Left forelimb (tissue), 1 donor: Measurements from ENCODE around the gene TJP2.

Experiments used
- DNase-seq: peaks from one replicate; pipeline ENCODE4 v3.0.0-alpha.2; 2018; ENCODE audit warnings: low spot score

The TJP2 gene

DNA sequence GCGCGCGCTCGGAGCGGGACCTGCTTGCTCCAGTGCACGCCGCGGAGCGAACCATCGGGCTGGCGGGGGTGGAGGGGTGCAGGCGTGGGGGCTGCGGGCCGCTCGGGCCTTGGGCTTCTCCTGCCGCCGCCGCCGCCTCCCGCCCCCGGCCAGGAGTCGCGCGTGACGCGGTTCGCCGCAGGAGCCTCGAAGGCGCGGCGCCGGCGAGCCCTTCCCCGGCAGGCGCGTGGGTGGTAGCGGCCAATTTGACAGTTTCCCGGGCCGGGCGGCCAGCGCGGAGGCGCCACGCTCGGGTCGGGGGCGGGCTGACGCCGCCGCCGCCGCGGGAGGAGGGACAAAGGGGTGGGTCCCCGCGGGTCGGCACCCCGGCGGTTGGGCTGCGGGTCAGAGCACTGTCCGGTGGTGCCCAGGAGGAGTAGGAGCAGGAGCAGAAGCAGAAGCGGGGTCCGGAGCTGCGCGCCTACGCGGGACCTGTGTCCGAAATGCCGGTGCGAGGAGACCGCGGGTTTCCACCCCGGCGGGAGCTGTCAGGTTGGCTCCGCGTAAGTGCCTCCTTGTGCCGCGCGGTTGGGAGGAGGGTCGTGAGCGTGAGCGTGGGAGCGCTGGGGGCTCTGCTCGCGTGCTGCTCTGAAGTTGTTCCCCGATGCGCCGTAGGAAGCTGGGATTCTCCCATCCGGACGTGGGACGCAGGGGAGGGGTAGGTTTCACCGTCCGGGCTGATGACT is at the start of gene TJP2:
Gene TJP2, plus strand, starts transcription at position 387 of the 725 bp plus-strand sequence. Its CDS starts 96 bp downstream, at position 483.
- DNase-seq: peak; percentile 83

DNA sequence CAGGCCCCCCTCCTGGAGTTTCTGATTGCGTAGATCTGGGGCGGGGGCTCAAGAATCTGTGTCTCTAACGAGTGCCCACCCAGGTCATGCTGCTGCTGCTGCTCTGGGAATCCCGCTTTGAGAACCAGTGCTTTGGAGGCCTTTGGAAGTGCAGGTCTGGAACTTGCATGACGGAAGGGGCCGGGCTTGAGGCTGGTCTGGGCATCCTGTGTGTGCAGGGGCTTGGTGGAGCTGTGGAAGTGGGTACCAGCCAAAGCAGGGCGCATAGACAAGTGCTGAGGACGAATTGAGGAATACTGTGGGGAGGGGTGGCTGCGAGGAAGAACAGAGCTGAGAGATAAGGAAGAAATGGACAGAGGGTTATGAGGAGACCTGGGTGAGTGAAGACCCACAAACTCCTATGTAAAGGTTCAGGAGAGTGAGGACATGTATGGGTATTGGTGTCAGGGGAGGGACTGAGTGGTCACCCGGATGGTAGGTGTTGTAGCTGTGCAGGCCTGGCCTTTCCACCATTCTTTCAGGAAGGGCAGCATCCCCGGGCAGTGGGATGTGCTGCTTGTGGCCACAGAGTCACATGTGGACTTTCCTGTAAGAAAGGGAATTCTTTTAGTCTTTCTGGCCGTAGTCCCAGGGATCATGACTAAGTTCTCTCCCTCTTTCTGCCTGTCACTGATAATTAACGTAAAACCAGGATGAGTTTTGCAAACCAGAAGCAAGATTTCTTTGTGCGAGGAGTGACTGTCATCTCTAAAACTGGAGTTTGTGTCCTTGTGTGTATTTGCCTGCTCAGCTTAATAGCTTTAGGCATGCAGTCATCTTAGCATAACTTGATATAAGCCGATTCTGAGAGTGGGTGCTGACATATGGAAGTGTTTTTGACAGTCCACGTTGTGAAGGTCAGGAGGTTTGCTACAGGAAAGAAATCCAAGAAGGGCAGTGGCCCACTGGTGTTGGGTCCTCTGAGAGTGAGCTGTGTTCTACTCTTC is 43.3 kb upstream of the TJP2 start:
- DNase-seq: no peak

DNA sequence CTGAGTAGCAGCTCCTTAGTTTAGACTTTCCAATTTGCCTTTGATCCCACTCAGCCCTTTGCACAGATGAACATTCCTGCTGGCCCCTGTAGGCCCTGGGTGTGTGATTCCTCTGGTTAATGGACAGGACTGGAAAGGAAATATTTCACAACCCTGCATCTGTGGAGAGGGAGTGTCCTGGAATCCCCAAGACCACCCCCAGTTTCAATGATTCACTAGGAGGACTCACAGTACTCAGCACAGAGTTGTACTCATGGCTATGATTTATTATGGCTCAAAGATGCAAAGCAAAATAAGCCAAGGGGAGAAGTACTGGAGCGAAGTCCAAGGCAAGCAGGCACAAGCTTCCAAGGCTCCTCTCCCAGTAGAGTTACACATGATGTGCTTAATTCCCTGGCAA is 42.4 kb upstream of the TJP2 start:
- no peak for DNase-seq

DNA sequence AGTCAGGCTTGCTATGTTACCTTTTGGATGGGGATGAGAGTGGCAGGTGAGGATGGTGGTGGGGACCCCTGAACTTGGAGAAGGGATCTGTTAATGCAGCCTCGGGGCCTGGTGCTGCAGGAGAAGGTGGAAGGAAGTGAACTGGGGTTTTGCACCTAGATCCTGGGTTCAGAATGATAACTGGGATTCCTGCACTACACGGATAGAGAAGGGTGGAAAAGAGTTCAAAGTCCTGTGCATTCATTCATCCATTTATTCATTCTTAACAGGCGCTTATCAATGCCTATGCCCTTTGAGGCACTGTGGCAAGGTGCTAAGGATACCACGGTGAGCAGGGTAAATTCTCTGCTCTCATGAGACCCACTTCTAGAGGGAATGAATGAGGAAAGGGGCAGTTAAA is 41.7 kb upstream of the TJP2 start:
- no peak for DNase-seq

DNA sequence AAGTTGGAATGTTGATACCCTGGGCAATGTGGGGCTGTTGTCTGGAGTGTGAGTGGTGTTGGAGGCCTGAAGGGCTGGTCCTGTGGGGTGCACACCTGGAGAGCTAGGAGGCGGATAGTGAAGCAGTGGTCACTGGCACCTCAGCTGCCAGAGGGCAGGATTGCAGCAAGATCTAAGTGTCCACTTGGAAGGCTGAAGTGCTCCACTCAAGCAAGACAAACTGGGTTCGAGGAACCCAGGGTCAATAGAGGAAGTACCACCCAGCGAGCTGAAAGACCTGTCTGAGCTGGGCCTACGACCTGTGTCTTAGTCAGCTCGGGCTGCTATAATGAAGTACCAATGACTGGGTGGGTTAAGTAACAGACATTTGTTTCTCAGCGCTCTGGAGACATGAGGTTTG is 39.7 kb upstream of the TJP2 start:
- DNase-seq: no peak

DNA sequence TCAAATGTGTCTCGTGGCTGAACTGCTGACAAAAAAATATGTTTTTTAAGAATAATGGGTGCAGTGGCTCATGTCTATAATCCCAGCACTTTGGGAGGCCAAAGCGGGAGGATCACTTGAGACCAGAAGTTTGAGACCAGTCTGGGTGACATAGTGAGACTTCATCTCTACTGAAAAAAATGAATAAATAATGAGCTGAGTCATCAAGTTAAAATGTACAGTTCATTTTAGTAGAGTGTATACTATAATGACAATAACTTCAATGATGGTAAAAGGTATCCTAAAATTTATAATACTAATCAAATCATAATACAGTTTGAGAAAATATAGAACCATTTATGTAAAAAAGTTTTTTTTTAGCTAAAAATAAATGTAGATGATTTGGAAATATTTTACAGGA is 37.9 kb upstream of the TJP2 start:
- no peak for DNase-seq

DNA sequence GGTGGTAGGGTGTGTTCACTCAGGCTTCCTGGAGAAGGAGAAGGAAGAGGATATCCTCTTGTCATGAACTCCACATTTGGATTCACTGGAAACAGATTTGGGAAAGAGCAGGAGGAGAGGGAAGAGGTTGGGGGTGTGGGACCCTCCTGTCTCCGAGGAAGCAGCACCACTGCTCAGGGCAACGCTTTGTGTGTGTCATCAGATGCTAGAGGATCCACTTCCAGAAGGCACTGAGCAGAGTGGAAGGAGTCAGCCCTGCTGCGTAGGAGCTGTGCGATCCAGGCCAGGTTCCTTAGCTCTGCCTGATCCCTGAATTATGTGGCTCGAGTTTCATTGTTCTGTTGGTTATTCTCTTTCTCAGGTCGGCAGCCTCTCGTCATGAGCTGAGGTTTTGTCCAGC is 37.3 kb upstream of the TJP2 start:
- no peak for DNase-seq

DNA sequence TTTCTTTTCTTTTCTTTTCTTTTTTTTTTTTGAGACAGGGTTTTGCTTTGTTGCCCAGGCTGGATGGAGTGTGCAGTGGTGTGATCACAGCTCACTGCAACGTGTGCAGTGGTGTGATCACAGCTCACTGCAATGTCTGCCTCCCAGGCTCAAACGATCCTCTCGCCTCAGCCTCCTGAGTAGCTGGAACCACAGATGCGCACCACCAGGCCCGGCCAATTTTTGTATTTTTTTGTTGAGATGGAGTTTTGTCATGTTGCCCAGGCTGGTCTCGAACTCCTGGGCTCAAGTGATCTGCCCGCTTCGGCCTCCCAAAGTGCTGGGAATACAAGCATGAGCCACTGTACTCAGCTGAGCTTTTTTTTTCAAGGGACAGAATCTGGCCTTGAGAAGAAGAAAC is 36.8 kb upstream of the TJP2 start:
- DNase-seq: no peak

DNA sequence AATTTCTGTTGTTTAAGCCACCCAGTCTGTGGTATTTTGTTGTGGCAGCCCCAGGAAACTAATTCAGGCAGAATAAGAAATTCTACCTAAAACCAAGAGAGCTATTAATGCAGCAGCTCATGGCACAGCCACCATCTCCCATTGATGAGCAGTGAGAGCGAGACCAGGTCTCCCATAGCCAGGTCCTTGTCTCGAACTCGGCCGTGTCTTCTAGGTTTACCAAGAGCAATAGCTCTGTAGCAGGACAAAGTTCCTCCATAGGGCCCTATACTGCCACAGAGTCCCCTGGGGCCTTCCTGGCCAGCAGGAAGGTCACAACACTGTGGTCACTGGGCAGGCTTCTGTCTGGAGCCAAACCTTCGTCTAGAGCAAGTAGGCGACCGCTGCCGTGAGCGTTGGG is 34.5 kb upstream of the TJP2 start:
- DNase-seq: no peak

DNA sequence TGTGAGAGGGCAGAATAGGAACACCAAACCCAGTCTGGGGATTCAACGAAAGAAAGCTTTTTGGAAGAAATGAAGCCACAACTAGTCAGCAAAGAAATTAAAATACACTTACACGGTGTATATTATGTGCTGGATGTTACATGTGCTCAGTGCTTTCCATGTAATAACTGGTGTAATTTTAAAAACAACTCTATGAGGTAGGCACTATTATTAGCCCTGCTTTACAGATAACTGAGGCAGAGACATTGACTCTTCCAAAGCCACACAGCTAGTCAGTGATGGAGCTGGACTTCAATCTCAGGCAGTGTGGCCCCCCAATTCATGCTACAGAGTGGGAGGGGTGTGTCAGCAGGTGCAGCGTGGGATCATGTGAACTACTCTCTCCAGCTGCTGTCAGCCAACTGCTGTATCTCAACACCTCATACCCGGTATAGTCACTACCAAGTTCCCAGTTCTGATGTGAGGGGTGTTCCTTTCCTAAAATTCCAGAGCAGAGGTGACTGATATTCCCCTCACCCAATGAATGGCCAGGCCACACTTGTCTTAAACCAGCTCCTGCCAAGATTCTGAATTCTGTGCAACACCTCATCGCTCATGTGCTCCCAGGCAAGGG is 33.8 kb upstream of the TJP2 start:
- no peak for DNase-seq

DNA sequence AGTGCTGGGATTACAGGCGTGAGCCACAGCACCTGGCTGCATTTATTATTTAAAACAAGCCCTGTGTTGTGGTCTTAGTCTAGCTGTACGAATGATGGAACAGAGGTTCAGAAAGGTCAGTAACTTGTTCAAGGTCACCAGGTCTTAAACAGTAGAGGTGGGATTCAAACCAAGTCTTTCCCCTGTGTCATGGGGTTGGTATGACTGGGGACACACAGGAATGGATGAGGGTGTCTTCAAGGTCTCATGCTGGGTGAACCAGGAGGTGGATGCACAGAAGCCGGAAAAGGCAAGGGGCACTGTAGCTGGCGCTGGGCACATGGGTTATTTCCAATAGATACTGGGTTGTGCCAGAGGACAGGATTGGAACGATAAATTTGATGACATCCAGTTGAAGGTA is 32.2 kb upstream of the TJP2 start:
- no peak for DNase-seq

DNA sequence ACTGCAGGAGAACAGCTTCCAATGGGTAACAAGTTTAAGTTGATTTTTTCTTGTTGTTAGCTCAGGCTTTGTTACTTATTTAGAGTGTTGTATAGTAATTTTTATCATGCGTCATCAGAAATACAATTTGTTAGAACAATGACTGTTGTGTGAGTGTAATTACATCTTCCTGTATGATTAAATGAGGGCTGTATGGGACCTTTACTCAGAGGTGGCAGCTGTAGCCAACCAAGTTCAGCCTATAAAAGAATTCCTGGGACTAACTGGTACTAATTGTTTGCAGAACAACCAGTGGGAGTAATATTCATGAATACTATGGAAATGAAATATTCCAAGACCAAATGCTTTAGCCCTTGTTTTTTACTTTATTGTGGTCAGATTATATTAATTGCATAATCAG is 30.8 kb upstream of the TJP2 start:
- DNase-seq: no peak

DNA sequence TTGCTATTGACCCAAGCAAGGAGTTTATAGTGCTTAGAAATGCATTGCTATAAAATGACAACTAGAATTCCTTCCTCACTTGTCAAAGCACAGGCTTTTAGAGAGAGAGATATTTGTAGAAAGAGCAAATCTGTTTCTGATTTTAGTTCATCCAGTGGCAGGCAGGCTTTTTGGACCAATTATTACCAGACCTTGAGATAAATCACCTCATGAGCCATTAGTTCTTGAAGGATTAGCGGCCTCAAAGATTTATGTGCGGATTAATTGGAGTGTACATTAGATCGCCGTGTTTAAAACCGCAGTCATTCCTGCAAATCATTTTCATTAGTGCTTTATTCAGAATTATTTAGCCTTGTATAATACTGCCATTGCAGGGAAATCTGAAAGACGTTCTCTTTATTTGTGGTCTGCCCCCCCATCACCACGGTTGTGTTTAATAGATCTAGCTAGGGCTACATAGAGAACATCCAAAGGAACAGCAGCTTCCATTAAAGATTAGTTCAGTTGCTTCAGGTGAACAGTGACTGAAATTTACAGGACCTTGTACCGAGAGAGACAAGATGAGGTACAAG is 28.8 kb upstream of the TJP2 start:
- no peak for DNase-seq

DNA sequence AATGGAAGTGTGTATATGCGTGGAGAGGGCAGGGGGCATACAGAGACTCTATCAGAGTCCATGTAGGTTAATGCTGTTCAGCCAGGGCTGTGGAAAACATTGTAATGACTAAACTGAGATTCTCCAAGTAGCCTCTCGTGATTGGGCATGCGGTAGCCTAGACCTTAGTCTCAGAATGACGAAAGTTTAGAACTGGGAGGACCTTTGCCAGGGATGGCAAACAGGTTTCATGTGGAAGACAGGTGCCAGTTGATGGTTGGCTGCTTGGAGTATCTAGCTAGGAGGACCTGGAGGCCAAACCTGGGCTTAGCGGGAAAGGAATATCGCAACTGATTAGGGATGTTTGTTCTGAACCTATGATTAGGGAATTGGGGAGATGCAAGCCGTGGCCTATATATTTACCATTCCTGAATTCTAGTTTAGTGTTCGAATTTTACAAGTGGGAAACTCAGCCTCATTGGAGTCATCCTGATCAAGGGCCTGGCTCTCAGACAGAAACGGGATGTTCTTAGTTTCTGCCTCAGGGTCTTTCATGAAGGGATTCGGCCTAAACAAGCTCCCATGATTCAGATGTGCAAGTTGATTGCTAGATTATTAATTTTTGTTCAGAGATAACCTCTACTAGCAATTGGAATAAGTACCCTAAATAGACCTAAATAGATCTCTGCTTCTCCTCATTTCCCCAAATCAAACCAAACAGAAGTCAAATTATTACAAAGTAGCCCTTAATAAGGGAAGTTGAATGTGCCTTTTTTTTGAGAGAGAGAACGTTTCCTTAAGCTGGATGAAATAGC is 26.8 kb upstream of the TJP2 start:
- DNase-seq: no peak

DNA sequence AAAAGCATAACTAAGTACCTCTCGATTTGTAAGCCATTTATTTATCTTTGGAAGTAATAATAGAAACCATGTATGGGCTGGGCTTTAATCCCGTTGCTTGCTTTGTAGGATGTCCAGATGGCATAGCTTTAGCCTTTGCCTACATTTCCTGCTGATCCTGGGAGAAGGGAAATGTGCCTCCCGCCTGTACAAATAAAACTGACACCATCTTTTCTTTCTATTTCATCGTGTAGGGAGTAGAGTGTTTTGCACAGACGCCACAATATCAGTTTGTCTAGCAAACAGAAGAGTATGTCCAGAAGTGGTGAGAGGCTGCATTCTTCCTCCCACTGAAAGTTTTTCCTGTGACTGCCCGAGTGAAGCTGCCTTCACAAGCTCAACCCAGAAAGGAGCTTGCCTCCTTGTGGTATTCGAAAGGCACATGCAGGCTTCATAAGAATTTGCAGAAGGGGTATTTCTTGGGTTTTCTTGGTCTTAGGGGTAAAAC is 24.7 kb upstream of the TJP2 start:
- DNase-seq: no peak

DNA sequence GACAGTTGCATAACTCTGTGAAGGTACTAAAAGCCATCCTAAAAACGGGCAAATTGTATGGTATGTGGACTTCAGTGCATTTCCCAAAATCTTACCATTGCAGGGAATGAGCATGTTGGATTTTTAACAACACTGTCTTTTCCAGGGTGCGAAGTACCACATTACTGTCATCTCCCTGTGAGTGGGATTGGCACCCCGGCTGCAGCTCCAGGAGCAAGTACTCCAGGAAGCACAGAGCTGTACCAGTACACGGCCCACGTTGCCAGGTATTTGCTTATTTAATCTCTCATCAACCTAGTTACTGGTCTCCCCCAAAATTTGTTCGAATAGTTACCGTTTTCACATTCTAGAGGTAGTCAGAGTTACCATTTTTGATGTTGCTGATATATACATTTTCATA is 22.6 kb upstream of the TJP2 start:
- DNase-seq: no peak

DNA sequence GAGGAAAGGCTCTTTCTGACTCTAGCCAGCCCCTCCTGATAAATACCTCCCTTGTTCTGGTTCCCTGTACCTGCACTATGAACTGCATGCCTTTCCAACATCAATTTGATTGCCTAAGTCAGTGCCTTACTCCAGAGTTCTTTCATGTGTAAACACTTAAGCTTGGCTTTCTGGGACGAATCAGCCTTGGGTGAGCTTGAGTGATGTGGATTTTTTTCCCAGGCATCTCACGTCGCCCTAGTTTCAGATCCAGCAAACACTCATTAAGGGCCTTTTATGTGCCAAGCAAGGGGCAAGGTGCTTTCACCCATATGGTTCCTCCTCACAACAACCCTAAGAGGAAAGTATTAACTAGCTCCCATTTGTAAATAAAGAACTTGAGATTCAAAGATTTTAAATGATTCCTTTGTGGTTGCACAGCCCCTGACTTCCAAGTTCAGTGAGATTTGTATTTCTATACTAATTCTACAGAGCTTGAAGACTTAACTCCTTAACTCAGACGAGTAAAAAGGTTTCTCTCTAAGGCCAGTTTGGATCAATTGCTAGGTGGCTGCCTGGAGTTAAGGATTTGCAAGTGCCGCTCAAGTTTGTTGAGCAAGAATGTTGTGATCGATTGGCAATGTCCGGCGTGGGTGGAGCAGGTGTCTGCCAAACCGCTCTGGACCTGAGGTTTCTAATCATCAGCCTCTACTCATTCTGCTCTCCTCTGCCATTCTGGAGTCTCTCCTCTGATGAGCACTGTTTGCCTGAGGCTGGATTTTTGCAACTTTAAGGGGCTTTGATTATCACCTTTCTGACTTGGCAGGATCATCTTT is 20.2 kb upstream of the TJP2 start:
- DNase-seq: no peak

DNA sequence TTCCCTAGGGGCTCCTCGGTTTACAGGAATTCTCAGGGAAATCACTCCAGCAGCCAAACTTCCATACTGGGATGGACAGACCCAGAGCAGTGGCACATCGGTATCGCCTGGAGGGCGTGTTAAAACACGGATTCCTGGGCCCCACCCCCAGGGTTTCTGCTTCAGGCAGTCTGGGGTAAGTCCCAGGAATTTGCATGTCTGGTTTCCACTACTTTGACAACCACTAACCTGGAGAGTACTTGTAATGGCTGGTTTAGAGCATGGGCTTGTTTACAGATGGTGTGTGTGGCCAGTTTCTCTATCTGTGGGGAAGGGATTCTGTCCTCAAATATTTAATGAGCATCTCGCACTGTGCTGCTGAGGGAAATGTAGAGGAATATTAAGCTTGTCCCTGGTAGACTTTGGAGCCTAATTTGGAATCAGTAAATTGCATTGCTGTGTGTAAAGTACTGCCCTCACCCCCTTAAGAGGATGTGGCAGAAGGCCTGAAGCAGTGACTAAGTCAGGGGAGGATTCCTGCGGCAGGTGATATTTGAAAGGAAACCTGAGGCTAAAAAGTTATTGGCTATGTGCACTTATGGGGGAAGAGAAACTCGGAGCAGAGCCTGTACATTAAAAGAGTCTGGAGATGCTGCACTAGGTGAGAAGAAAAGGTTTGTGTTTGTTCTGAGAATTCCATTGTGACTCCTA is 18.6 kb upstream of the TJP2 start:
- DNase-seq: no peak

DNA sequence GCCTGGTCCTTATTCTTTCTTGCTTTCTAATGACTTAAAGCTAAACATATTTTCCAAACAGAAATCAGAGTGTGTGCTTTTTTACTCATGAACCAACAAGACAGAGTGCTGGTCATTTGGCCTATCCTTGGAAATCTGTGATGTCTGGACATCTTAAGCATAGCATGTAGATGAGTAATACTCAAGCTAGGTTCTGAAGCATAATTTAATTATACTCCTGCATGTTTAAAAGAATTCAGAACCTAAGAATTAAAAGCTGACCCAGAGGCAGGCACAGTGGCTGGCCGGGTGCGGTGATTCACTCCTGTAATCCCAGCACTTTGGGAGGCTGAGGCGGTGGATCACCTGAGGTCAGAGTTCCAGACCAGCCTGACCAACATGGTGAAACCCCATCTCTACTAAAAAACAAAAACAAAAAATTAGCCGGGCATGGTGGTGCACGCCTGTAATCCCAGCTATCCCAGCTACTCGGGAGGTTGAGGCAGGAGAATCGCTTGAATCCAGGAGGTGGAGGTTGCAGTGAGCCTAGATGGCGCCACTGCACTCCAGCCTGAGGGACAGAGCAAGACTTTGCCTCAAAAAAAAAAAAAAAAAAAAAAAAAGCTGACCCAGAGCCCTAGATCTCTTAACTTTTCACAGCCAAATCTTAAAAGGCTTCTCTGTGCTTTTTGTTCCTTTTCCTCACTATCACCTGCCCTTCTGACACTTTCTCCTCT is 16.2 kb upstream of the TJP2 start:
- no peak for DNase-seq
